Hematopoietic multipotent progenitor cell treated with erythropoietin and hydrocortisone succinate and interleukin-3 and kit ligand, for 4 days (in vitro differentiated cells): Measurements from ENCODE around the gene LKAAEAR1.

Source experiments
- DNase-seq: peaks from one replicate; pipeline ENCODE4 v3.0.0-alpha.2; 2015

Gene LKAAEAR1

DNA sequence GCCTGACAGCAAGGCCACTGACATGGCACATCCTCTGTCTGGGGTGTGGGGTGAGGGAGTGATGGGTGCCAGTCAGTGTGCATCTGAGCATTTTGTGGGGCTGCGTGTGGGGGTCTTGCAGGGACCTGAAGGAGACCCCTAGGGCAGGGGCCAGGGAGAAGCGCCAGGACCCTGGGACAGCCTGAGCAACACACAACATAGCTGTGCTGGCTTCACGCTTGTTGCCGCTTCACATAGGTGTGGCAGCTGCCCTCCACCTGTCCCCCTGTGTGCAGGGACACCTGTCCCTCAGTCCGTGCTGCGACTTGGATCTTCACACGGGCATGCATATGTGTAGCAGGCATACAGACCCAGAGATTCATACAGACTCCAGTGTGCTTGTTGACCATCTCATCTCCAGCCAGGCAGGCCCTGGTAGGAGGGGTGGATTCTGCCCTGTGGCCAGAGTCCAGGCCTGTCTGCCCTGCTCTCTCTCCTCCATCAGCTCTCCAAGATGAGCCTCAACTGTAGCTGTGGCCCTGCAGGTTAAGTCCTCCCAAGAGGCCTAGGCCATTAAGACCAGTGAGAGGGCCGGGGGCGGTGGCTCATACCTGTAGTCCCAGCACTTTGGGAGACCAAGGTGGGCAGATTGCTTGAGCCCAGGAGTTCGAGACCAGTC, 26.3 kb upstream of the LKAAEAR1 start:
- DNase-seq, result no peak

DNA sequence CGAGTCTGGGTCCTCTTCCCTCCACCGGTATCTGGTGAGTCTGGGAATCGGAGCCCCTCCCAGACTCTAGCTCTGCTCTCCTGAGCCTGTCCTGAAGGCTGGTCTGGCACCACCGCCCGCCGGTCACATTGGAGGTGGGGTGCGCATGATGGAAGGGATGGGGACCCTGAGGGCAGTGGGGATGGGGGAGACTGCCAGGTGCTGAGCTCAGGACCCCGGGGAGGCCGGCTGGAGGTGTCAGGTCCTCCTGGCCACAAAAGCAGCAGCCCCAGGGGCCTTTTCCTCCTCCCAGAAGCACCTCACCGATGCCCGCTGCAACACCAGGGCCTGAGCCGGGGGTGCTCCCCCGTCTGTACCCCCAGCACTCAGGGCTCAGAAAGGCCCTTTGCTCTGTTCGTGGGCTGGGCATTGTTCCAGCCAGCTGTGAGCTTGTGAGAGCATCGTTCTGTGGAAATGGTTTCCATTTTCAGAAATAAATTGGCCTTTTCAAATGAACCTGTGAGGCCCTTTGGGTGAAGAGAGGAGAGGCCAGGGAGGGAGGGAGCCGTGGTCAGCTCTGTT, 25.7 kb upstream of the LKAAEAR1 start:
- DNase-seq, result no peak

DNA sequence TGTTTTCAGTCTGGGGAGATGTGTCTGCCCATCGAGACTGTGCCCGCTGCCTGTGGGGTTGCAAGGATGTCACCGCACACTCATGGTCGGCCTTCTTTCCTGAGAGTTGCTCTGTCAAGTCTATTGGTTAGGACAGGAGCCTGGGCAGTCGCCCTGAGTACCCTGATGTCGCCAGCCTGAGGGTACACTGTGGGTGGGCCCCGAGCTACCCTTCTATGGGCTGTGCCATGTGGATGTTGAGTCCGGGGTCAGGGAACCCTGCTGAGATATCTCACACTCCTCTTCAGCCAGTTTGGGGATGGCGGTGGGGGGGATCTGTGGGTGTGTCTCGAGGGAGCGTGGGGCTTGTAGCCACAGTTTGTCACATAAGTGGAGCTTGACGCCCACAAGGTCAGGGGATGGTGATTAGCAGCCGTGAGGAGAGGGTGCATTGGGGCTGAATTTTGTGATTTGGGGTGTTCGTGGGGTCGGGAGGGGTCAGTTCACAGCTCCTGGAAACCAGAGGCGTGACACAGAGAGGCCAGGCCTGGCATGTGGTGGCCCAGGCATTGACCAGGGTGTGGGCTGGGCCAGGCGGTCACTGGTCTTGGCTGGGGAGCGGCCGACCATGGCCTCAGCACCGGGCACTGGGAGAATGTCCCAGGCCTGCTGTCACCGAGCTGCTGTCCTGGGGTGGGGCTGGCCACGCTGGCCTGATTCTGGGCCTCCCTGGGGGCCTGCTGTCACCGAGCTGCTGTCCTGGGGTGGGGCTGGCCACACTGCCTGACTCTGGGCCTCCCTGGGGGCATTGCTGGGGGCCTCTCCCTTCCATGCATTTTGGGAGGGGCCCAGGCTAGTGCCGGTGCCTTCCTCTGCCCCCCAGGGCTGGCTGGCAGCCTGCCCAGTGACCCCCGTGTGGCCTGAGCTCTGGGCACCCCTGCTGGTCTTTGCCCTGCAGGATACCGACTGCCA, 24.8 kb upstream of the LKAAEAR1 start:
- no peak for DNase-seq

DNA sequence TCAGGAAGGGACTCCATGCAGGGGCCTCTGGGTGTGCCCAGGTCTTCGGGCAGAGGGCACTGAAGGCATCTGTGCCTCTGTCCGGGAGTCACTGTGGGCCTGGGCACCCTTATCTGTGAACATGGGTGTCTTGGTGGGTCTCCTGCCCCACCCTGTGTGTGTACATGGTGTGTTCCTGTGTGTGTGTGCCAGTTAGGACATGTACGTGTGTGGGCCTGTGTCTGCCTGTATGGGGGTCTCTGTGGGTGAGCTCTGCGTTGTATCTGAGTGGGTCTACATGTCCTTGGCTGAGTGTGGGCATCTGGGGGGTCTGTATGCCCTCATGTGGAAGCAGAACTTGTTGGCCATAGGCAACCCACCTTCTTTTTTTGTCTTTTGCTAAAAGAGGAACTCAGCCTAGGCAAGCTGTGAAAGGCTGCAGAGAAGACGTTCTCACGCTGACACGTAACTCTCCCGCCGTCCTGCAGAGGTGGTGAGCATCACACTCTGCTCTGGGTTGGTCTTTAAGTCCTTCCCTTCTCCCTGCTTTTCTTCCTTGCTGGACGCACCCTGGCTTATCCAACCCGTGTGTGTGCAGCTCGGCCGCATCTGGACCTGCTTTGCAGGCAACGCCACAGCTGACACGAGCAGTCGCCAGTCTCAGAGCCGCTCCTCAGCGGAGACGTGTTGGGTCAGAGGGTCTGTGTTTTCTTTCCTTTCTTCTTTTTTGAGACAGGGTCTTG, 23.7 kb upstream of the LKAAEAR1 start:
- peak; percentile 79 for DNase-seq

DNA sequence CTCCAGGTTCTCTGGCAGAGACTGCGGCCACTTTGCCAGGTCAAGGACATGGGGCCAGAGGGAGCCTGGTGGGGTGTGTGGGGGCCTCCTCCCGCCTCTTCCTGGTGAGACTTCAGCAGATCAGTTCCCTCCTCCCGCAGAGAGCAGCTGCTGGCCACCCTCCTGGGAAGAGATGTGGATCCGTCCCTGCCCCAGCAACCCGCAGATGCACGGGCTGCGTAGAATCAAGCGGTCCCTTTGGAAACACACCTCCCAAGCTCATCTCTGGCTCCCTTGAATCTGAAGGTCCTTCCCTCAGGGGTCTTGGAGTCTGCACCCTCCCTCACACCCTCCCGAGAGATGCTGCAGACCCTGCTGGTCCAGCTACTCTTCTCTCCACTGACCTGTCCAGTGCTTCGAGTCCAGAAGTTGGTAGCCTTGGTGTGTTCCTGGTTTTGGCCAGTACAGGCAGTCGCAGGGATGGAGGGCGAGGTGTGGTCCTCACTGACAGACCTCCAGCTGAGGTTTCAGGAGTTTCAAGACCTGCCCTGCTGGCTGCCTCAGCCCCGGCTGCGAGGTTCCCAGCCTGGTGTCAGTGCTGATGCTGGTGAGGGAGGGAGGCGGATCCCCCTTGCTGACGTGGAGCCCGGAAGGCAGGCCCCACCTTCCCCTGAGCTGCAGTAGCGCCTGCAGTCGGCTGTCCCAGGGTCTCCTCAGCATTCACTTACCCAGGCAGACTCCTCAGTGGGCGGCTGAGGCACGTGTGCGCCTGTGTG, 23.0 kb upstream of the LKAAEAR1 start, which contains the start of gene NPBWR2:
NPBWR2 (minus strand) TSS at position 585 of the 755 bp plus-strand sequence. CDS start 734 bp downstream, outside the sequence.
- DNase-seq, result peak; percentile 56

DNA sequence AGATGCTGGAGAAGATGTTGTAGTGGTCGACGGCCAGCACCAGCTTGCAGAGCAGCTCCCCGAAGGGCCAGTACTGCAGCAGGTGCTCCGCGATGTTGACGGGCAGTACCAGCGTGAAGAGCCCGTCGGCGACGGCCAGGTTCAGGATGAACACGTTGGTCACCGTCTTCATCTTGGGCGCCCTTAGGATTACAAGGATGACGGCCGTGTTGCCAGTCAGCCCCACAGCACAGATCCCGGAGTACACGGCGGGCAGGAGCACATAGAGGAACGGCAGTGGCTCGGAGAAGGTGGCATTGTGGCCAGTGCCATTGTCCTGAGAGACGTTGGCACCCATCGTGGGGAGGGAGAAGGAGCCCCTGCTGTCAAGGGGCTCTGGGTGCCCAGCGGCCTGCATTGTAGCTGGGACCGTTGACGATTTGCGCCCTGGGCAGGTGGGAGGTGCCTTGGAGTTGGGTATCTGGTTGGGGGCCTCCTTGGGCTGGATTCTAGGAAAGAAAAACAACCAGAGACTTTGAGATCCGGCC, 22.3 kb upstream of the LKAAEAR1 start:
- no peak for DNase-seq

DNA sequence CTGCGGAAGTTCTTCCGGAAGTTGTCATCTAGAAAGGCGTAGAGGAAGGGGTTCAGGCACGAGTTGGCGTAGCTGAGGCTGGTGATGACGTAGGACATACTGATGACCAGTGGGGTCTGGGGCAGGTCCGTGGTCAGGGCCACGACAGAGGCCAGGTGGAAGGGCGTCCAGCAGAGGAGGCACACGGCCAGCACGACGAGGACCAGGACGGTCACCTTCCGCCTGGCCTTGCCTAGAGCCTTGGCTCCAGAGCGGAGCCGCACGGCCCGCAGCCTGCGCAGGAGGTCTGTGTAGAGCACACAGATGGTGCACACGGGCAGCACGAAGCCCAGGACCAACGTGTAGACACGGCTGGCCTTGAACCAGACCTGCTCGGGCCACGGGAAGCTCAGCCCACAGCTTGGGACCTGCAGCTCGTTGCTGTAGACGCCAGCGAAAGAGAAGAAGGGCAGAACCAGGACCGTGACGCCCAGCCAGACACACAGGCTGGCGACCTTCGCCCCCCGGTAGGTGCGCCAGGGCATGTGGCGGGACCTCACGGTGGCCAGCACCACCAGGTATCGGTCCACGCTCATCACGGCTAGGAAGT, 21.7 kb upstream of the LKAAEAR1 start:
- DNase-seq, result no peak

DNA sequence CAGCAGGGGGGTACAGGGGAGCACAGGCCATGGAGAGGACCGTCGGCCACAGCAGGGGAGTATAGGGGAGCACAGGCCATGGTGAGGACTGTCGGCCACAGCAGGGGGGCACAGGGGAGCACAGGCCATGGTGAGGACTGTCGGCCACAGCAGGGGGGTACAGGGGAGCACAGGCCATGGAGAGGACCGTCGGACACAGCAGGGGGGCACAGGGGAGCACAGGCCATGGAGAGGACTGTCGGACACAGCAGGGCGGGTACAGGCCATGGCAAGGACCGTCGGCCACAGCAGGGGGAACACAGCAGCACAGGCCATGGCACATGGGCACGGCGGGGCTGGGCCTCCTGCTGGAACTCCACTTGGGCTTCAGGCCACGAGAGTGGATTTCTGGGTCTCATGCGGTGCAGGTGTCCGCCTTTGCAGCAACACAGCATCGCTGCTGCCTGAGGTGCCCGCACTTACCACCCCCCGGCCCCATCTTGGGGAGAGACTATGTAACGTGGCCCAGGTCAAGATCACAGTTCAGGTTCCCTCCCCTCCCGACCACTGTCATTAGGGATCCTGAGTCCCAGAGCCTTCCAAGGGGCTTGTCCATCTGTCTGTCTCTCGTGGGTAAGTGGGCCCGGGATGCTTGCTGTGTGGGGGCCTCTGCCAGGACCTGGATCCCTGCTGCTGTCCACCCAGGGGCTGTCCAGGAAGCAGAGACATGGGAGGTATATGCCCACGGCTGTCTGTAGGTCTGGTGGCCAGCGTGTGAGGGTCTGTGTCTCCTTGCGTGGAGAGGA, 20.7 kb upstream of the LKAAEAR1 start:
- no peak for DNase-seq

DNA sequence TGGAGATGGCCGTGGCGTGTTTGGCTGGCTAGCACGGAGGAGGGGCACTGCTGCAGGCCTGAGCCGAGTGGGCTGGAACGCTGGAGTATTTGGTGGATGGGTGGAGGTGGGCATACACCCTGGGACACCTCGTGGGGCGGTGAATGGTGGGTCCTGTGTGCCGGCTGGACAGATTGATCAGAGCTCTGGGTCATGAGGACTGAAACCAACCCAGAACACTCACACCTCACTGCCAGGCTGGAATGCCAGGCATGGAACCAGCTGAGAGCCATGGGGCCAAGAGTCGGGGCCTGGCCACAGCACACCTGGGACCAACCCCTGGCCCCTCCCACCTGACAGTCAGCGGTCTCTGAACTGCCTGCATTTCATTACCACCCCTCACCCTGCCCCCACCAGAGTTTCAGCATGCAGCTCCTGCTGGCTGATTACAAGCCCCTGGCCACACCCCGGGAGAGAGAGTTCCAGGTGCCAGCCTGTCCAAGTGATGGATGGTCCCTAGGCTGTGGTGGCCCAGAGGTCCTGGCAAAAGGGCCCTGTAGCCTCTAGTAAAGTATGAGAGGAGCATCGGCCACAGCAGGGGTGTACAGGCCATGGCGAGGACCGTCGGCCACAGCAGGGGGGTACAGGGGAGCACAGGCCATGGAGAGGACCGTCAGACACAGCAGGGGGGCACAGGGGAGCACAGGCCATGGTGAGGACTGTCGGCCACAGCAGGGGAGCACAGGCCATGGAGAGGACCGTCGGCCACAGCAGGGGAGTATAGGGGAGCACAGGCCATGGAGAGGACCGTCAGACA, 19.9 kb upstream of the LKAAEAR1 start:
- no peak for DNase-seq

DNA sequence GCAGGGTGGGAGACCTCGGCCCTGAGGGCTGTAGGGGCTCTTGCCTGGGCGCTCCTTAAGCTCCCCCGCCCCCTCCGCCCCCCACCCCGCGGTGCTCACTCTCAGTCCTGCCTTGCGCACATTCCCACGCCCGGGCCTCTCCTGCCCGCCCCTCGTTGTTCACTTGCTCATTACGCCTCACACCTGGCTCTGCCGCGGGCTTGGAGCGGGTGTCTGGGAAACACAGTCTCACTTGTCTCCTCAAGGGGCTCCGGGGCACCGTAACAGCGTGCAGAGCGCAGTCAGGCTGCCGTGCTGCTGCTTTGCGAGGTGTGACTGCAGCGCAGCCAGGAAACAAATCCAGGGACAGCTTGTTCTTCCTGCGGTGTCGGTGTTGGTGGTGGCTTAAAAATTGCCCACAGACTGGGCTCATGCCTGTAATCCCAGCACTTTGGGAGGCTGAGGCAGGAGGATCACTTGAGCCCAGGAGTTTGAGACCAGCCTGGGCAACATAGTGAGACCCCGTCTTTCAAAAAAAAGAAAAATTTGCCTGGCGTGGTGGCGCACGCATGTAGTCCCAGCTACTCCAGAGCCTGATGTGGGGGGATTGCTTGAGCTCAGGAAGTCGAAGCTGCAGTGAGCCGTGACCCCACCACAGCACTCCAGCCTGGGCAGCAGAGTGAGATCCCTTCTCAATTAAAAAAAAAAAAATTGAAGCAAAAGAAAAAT, 18.6 kb upstream of the LKAAEAR1 start:
- peak; percentile 22 for DNase-seq

DNA sequence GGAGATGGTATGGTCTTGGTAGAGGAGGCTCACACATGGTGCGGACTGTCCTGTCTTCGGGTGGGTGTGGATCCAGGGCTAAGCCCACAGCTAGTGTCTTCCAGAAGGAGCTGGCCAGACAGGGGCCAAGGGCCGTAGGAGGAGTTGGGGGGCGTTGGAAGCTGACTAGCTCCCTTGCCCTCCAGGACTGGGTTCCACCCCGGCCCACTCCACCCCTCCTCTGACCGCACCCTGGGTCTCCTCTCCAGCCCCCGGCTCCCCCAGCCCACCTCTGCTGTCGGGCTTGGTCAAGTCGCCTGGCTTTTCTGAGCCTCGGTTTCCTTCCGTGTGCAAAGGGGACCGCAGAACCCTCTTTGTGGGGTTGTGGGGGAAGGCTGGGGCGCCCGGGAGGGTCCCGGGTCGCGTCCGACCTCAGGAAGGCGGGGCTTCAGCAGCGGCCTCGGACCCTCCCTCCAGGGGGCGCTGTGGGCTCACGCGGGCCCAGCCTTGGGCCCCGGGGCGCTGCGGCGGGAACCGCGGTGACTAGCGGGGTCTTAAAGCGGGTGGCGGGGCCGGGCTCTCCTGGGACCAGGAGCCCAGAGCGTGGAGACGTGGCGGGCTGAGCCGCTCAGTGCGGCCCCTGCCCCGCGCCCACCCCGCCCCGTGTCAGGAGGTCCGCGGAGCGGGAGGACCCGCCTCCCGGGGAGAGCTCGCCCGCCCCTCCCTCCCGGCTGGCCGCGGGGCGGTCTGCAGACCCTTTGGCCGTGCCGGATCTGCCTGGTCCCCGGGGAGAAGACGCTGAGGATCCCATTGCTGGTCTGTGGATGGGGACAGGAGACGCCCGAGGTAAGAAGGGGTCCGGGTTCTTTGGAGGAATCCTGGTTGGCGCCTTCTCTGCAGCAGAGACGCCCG, 17.8 kb upstream of the LKAAEAR1 start:
- peak; percentile 76 for DNase-seq

DNA sequence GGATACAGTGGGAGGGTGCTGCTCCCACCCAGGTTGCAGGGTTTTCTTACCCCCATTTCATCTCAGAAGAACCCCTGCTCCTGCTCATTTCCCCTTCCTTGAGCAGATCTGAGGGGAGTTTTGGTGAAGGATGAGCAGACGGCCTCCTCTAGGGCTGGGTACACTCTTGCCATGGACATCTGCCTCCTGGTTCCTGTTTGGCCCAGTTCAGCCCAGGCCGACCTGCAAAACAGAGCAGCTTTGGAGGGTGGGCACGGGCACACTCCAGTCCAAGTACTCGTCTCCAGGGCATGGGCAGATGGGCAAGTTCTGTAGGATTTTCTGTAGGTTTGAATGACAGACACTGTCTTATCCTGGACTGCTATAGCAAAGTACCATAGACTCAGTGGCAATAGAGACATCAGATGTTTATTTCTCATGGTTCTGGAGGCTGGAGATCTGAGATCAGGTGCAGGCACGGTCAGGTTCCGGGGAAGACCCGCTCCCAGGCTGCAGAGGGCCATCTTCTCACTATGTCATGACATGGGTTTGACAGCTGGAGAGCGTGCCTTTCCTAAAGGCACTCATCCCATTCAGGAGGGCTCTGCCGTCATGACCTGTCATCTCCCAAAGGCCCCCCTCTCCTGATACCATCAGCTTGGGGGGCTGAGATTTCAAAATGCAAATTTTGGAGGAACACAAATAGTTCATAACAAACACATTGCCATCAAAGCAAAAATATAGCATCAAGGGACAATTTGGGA, 16.9 kb upstream of the LKAAEAR1 start:
- no peak for DNase-seq

DNA sequence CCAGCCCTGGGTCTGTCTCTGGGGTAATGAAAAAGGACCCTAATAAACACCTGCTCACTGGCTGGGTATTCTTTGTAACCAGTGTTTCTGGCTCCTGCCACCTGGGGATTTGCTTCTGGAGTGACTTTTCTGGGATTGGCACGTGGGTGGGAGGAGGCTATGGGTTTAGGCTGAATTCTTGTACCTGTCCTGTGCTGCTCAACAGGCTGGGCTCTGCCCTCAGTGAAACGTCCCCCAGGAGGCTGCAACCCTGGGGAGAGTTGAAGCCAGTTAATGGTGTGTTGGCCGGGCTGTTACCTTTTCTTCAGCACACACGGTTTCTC, 16.3 kb upstream of the LKAAEAR1 start:
- DNase-seq, result no peak

DNA sequence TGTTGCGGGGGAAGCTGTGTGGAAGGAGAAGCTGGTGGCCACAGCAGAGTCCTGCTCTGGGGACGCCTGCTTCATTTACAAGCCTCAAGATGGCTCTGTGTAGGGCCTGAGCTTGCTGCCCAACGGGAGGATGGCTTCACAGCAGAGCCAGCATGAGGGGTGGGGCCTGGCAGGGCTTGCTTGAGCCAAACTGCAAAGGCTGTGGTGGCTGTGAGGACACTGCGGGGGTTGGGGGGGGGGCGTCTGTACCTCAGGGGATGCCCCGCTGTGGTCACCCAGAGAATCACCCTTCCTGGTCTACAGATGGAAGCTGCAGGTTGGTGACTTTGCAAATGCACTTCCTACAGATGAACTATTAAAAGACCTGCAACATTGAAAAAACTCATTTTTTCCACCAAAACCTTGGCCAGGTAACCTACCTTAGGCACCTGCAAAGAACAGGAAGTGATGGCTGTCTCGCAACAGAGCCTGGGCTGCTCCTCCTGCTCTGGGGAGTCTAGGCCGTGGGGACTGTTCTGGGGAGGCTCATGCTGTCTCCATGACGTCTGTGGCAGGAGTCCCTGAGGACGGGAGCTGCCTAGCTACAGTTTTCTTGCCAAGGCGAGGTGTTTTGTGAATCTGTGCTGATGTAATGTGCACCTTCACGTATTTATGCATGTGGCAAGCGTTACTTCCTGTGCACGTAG, 15.8 kb upstream of the LKAAEAR1 start:
- DNase-seq, result no peak

DNA sequence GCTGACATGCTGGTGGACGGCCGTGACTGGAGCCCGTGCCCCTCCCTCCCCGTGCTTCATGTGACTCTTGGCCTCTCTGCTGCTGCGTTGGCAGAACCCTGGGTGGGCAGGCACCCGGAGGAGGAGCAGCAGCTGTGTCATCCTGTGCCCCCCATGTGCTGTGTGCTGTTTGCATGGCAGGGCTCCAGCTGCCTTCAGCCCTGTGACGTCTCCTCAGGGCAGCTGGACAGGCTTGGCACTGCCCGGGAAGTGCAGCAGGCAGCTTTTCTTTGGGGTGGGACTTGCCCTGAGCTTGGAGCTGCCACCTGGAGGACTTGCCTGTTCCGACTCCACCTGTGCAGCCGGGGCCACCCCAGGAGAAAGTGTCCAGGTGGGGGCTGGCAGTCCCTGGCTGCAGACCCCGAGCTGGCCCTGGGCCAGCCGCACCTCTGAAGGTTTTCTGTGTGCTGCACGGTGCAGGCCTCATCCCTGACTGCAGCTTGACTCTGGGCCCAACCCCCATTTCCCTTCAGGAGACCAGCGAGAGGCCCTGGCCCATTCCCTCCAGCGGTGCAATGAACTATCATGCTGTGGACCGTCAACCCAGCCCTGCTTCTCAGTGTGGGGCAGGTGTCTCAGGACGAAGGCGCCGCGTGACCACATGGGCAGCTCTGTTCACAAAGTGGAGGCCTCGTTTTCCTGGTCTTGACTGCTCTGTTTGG, 15.0 kb upstream of the LKAAEAR1 start:
- no peak for DNase-seq

DNA sequence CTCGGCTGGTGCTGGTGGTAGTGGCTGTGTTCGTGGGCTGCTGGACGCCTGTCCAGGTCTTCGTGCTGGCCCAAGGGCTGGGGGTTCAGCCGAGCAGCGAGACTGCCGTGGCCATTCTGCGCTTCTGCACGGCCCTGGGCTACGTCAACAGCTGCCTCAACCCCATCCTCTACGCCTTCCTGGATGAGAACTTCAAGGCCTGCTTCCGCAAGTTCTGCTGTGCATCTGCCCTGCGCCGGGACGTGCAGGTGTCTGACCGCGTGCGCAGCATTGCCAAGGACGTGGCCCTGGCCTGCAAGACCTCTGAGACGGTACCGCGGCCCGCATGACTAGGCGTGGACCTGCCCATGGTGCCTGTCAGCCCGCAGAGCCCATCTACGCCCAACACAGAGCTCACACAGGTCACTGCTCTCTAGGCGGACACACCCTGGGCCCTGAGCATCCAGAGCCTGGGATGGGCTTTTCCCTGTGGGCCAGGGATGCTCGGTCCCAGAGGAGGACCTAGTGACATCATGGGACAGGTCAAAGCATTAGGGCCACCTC, 14.3 kb upstream of the LKAAEAR1 start:
- DNase-seq, result no peak
